ENCODE data around the gene TRIM24. TPM values are rescaled to one million over a fixed set of nuclear protein-coding genes. Genes with fewer than 3 reads are reported as not detected.

TRIM24 gene
- total RNA-seq, 2 experiments from 2014 or later = 17.5 to 26.8 TPM

GRCh38 chr7:138613630-138614029 lies 153.6 kb downstream of the TRIM24 start:
- Histone ChIP-seq H3K9me3 (ENCODE audit: low read length) (no peaks in the 10 kb centered on the region), H3K4me1 (ENCODE audit: insufficient read depth, low read length, poor library complexity, severe bottlenecking) (no peaks in the 10 kb centered on the region)
- intact Hi-C loops (cut with micrococcal nuclease; ENCODE audit: unreplicated experiment) = no loop called here

GRCh38 chr7:138616085-138616484 lies 156.0 kb downstream of the TRIM24 start:
- ChIA-PET CTCF (ENCODE audit: unreplicated experiment) (no interaction called here), POLR2A (interaction anchor here (0.6 to 0.9 kb wide), 2 partner anchors 122 to 1903 kb away, joined by 3 to 6 read pairs; no protein-coding TSS in a partner anchor)
- H4K20me1 ChIP-seq (ENCODE audit: insufficient read depth, low read length) = no peaks in the 10 kb centered on the region
- H3K27ac ChIP-seq (ENCODE audit: low read depth, low read length, poor library complexity, severe bottlenecking) = no peak overlapping the region
- TF ChIP-seq EZH2phosphoT487 (IDR thresholded peaks at IDR 0.05; ENCODE audit: borderline replicate concordance, low read depth, low read length) = no peak
- no peak for TF ChIP-seq CTCF (conservative IDR thresholded peaks at IDR 0.05; ENCODE audit: low read length)
- DNase-seq (ENCODE audit: low spot score) = no peak
- no peaks in the 10 kb centered on the region for H3K36me3 ChIP-seq (ENCODE audit: insufficient read depth, low read length)
- BruUV-seq (replicated peaks) = no TSS peak
- no peak overlapping the region for H3K4me3 ChIP-seq (ENCODE audit: low read depth, low read length, poor library complexity, severe bottlenecking)
- intact Hi-C loops (cut with micrococcal nuclease; ENCODE audit: unreplicated experiment) = no loop called here
- no peaks in the 10 kb centered on the region for H3K79me2 ChIP-seq (ENCODE audit: insufficient read depth, low read depth, low read length)
- no peaks in the 10 kb centered on the region for H3K9me3 ChIP-seq (ENCODE audit: low read length)
- H3K4me1 ChIP-seq (ENCODE audit: insufficient read depth, low read length, poor library complexity, severe bottlenecking) = no peaks in the 10 kb centered on the region
- H2AFZ ChIP-seq (ENCODE audit: low read length) = no peak overlapping the region
- H3K9me2 ChIP-seq (ENCODE audit: insufficient read depth, low read length) = no peaks in the 10 kb centered on the region
- H3K4me2 ChIP-seq (ENCODE audit: low read length) = no peak overlapping the region

More at GRCh38 chr7:138613630-138614029, 153.6 kb downstream of the TRIM24 start:
- no peak for DNase-seq (ENCODE audit: low spot score)
- TF ChIP-seq CTCF (conservative IDR thresholded peaks at IDR 0.05; ENCODE audit: low read length) = no peak
- TF ChIP-seq EZH2phosphoT487 (IDR thresholded peaks at IDR 0.05; ENCODE audit: borderline replicate concordance, low read depth, low read length) = no peak
- CTCF ChIA-PET (ENCODE audit: unreplicated experiment) = no interaction called here
- Histone ChIP-seq H3K79me2 (ENCODE audit: insufficient read depth, low read depth, low read length) (no peaks in the 10 kb centered on the region), H3K27ac (ENCODE audit: low read depth, low read length, poor library complexity, severe bottlenecking) (no peak overlapping the region), H2AFZ (ENCODE audit: low read length) (no peak overlapping the region), H3K4me2 (ENCODE audit: low read length) (no peak overlapping the region), H4K20me1 (ENCODE audit: insufficient read depth, low read length) (no peaks in the 10 kb centered on the region), H3K36me3 (ENCODE audit: insufficient read depth, low read length) (no peaks in the 10 kb centered on the region), H3K9me2 (ENCODE audit: insufficient read depth, low read length) (no peaks in the 10 kb centered on the region), H3K4me3 (ENCODE audit: low read depth, low read length, poor library complexity, severe bottlenecking) (no peak overlapping the region)
- BruUV-seq (replicated peaks) = no TSS peak
- POLR2A ChIA-PET = no interaction called here

GRCh38 chr7:138618506-138618905 lies 158.4 kb downstream of the TRIM24 start:
- intact Hi-C loops (cut with micrococcal nuclease; ENCODE audit: unreplicated experiment) = no loop called here
- H3K9me3 ChIP-seq (ENCODE audit: low read length) = no peaks in the 10 kb centered on the region
- no peak for DNase-seq (ENCODE audit: low spot score)
- H3K36me3 ChIP-seq (ENCODE audit: insufficient read depth, low read length) = no peaks in the 10 kb centered on the region
- H3K4me1 ChIP-seq (ENCODE audit: insufficient read depth, low read length, poor library complexity, severe bottlenecking) = no peaks in the 10 kb centered on the region
- H3K27ac ChIP-seq (ENCODE audit: low read depth, low read length, poor library complexity, severe bottlenecking) = no peak overlapping the region
- no peaks in the 10 kb centered on the region for H3K9me2 ChIP-seq (ENCODE audit: insufficient read depth, low read length)
- ChIA-PET POLR2A (no interaction called here), CTCF (ENCODE audit: unreplicated experiment) (no interaction called here)
- no peak overlapping the region for H3K4me3 ChIP-seq (ENCODE audit: low read depth, low read length, poor library complexity, severe bottlenecking)
- no peak overlapping the region for H2AFZ ChIP-seq (ENCODE audit: low read length)
- H3K79me2 ChIP-seq (ENCODE audit: insufficient read depth, low read depth, low read length) = no peaks in the 10 kb centered on the region
- H4K20me1 ChIP-seq (ENCODE audit: insufficient read depth, low read length) = no peaks in the 10 kb centered on the region
- no TSS peak for BruUV-seq (replicated peaks)
- TF ChIP-seq CTCF (conservative IDR thresholded peaks at IDR 0.05; ENCODE audit: low read length) (no peak), EZH2phosphoT487 (IDR thresholded peaks at IDR 0.05; ENCODE audit: borderline replicate concordance, low read depth, low read length) (no peak)
- no peak overlapping the region for H3K4me2 ChIP-seq (ENCODE audit: low read length)
